OCI-LY7 (cell line): ENCODE data around the gene LRCOL1.

Experiments
- CTCF ChIP-seq: fragments of 200-600 bp; sonication (generic); conservative IDR thresholded peaks from 2 replicates; pipeline ENCODE4 v1.5.1; 2014; ENCODE audit warnings: mild to moderate bottlenecking, antibody characterized with exemption, low read length, moderate library complexity, mixed read lengths
- EZH2phosphoT487 ChIP-seq: fragments of 200-600 bp; sonication (generic); IDR thresholded peaks from 2 replicates; pipeline ENCODE4 v1.6.1; 2018; ENCODE audit warnings: low read depth, borderline replicate concordance, mild to moderate bottlenecking, mixed run types, antibody characterized with exemption, low read length, moderate library complexity, mixed read lengths

- peak; percentile 27 for TF ChIP-seq CTCF
- no peak for TF ChIP-seq EZH2phosphoT487
Measured at GRCh38 chr12:132561427-132562156, 48.8 kb downstream of the LRCOL1 start.
